Fibroblast of peridontal ligament (primary cell): Measurements from ENCODE around the gene MPIG6B.

Experiments
- DNase-seq: peaks from one replicate; pipeline ENCODE4 v3.0.0-alpha.2; 2010; ENCODE audit errors: extremely low read depth

MPIG6B gene, protein sequence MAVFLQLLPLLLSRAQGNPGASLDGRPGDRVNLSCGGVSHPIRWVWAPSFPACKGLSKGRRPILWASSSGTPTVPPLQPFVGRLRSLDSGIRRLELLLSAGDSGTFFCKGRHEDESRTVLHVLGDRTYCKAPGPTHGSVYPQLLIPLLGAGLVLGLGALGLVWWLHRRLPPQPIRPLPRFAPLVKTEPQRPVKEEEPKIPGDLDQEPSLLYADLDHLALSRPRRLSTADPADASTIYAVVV

GRCh38 chr6:31723245-31723979 lies at the start of gene MPIG6B:
TSS of gene MPIG6B (plus strand) at chr6:31723373. CDS start at chr6:31723384, 11 bp downstream.
- no peak for DNase-seq

DNA sequence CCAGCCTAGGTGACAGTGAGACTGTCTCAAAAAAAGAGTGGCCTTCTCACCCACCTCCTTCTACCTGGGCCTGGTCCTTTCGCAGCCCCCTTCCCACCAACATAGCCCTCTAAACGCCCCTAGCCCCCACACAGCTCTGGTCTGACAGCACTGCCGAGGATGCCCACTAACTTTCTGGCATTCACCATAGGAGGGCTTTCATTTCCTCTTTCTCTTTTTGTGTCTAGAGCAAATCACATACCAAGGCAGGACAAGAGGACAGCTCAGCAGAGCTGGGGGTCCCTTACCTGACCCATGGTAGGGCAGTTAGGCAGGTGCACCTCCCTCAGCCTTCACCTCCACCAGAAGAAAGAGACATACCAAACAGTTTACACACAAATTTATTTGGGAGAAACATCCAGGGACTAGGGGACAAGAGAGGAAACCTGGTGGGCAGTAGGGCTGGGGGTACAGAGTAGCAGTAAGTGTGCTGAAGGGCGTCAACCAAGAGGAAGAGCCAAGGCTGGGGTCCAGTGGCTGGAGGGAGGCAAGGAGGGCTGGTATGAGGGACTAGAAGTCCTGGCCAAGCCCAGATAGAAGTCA lies 46.8 kb upstream of the MPIG6B start:
- no peak for DNase-seq

DNA sequence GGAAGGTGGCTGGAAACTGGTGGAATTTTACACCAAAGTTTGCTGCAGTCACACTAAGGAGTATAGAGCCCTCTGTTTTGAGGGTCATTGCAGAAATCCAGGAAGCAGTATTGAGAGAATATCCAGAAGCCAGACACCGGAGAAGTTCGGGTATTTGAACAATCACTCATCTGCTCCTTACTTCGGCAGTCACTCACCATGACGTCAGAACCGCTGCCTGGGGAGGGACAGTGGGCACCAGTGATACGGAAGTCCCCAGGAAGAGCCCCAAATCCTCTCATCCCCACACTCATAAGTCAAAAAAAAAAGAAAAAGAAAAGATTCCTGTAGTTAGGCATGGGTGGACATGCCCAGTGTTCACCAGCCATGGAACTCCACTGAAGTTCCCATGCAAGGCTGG lies 46.3 kb upstream of the MPIG6B start:
- DNase-seq = no peak

GRCh38 chr6:31677955-31678354 lies 45.2 kb upstream of the MPIG6B start:
- no peak for DNase-seq

DNA sequence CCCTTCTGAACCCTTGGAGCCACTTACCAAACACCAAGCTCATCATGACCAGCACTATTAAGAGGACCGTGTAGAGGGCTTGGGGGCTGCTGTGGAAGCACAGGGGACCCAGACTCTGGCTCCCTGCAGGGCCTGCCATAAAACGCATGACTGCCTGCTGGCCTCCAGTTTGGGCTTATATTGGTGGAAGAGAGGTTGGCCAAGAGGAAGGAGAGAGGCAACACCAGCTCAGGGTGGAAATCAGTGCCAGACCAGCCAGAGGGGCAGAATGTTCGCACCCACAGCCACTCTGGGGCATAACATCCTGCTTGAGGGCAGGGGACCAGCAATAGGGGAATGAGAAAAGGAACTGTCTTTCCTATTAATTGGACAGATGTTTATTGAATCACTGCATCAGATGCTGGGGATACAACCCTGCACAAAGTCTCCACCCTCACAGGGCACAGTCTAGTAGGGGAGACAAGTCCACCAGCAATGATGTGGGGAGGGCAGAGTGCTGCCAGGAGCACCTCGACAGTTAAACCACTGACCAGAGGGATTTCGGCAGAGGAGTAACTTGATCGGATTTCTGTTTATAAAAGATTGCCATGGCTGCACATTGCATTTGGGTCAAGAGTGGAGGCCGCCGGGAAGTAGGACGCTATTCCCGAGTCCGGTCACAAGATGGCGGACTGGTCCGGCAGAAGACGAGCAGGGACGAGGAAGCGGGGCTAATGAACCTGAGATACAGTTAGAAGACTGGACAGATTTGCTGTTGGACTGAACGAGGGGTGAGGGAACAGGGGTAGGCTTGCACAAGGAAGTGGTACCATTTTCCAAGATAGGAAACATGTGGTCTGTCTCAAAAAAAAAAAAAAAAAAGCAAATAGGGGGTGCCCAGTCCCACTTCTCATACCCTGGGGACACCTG lies 42.7 kb upstream of the MPIG6B start, which contains the start of gene LY6G5C:
Gene LY6G5C (minus strand): TSS at position 842 of the 909 bp plus-strand sequence. CDS start 694 bp downstream, at position 148.
- DNase-seq = peak; percentile 96

GRCh38 chr6:31681135-31681671 lies 42.0 kb upstream of the MPIG6B start:
- no peak for DNase-seq

DNA sequence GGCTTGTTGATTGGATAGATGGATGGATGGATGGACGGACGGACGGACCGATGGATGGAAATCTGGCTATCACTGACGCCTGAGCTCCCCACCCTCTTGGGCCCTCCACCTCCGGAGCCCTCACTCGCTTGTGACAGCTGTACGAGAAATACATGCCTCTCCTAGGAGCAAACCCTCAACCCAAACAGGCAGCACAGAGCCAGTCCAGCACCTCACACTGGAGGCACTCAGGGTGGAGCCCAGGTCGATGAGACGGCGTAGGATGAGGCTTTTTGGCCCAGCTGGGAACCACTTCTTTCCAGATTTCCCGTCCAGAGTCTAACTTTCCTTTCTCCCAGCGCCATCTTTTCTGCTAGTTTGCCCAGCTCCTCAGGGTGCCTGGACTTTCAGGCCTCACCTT lies 39.6 kb upstream of the MPIG6B start:
- DNase-seq = no peak

DNA sequence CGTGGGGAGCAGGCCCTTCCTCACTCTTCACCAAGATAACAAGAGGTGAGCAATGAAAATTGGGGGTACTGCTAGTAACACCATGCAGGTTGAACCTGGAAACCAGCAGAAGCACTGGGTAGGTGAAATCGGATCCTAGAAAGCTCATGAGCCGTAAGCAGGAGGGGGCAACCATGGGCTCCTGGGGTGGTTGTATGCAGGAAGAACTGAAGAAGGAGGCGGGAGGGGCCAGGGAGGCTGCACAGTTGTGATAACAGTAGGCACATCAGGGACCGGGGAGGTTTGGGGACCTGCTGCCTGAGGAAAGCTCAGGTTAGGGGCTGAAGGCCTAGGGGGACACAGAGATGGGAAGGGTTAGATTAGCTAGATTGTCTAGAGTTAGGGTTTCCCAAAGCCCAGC lies 36.7 kb upstream of the MPIG6B start:
- DNase-seq = no peak

DNA sequence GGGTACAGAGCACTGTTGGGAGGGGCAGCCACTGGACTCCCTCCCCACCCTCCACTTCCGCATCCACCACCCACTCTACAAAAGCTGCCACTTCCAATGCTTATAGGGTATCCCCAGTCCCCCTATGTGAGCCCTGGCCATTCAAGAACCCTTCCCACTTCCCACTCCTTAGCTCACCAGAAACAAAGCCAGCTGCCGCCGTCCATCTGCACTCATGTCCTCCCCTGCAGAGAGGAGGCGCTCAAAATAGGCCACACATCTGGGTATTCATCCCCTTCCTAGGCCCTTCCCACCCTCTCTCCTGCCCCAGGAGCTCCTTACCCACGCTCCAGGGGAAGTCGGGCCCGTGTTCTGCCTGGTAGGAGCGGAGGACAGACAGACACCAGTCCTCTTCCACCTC lies 35.9 kb upstream of the MPIG6B start:
- no peak for DNase-seq

DNA sequence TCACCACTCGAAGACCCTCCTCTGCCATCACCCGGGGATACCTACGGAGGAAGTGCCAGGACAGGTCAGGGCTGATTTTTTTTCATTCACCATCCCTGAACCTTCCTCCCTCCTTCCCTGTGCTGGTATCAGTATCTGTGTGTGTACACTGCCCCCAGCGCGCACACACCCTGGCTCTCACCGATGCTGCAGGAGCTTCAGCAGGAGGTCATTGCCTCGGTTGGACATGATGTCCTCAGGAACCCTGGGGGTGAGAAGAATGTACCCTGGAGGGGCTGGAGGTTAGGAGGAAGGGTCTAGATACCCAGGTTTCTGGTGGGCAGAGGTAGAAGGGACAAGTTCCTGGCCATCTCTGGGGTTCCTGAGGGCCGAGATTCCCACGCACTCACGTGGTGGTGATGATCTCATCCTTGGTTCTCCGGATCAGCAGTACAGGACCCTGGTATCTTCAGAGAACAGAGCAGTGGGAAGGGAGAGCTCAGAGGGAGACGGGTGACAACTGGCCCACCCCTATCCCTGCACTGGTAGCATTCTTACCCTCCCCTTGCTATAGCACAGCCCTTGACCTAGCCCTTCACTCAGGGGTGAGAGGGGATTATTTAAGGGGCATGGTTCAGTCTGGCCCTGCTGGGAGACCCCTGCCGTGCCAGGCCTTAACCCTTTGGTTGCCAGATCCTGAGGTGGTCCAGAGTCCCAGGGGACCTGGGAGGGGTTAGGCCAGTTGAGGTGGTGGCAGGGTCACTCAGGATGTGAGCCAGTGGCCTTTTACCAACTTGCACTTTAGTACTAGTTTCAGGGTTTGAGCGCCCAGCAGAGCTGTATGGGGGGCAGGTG lies 35.1 kb upstream of the MPIG6B start:
- DNase-seq = no peak

GRCh38 chr6:31689249-31690110 lies 33.7 kb upstream of the MPIG6B start:
- DNase-seq = no peak

DNA sequence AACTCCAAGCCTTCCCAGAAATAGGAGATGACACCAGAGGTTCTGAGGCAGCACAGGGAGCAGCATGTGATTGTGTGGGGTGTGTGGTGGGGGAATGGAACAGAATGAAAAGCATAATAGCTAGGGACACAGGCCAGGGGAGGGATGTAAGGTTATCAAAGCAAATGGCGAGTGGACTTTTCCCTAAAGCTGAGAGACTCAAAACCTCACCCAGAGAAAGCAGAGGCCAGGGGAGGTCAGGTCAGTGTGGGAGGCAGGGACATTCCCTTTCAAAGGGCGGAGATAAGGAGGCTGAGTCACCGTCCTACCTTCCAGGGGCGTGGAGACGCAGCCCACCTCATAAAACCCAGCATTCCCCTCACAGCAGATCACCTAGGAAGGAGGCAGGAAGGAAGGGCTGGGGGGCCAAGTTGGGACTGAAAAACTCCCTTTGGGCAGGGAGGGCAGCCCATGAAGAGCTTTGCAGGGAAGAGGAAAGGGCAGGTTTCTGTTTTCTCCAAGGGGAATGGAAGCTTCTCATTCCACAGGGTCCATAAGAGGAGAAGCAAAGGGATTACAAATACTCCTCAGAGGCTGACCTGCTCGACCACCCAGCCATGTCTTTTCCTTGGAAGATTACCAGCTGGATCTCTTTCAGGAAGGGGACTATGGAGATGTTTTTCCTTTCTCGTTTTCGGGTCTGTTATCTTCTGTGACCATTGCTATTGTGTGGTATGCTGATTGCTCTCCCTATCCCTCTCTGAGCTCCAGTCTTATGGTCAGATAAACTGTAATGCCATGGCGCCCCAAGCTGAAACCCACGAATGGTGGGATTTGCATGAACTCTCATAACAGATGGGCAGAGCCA lies 32.7 kb upstream of the MPIG6B start:
- DNase-seq = no peak

DNA sequence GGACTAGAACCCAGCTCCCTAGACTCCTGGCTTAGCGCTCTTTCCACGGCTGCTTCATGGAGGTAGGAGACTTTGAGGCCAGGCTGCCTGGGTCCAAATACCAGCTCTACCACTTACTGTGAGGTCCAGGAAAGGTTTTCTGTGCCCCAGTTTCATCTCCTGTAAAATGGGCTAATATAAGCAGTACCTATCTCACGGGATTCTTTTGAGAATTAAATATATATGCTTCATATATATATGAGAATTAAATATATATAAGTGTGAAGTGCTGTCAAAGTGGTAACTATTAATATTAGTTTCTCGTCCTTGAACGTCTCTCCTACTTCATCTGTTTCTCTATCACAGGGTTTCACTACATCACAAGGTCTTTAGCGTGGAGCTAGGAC lies 32.1 kb upstream of the MPIG6B start:
- no peak for DNase-seq

GRCh38 chr6:31691564-31692108 lies 31.5 kb upstream of the MPIG6B start:
- no peak for DNase-seq

DNA sequence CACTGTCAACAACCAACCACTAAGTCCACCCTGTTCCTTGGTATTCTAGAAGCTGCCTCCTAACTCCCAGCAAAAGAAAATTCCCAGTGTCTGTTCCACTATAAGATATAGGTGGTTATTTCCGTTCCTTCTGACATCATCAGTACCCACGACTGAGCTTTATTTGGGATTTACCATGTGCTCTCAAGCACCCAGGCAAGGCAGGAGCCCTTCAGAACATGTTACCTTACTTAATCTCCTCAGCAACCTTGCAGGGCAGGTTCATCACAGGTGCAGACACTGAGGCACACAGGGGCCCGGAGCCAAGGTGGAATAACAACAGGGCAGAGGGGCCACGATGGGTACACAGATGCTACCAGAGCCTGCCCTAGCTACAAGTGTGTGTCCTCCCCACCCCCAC lies 30.8 kb upstream of the MPIG6B start:
- no peak for DNase-seq

DNA sequence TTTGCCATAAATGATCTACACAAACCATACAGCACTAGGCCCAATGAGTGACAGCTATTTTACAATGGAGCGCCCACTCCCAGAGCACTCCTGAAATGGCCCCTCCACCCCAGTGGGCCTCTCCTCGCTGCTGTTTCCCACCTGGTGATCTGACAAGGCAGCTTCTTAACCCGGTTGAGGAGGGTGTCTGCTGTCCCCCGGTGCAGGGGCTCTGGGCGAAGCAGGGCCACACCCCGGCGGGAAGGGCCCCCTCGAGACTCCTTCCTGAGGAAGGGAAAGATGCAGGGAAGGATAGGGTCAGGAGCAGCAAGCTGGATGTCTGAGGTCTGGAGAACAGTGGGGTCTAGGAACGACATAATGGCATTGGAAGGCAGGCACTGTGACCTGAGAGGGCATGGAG lies 30.3 kb upstream of the MPIG6B start:
- no peak for DNase-seq

- DNase-seq = no peak
Observed at GRCh38 chr6:31693535-31693934, 29.6 kb upstream of the MPIG6B start.

DNA sequence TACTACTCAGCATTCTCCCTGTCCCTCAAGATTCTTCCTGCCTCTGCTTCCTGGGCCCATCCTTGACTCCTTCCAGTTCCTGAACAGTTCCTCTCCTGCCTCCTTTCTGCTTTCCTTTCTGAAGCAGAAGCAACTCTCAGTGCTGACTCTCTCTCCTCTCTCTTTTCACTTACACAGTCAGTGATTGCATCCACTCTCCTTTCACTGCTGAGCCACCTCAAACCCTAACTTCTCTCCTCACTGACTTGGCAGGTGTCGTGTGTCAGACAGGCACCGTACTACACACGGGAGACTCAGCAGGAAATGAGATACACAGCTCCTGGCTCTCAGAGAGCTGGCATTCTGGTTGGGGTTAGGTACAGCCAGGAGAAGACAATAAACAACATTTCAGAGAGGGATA lies 25.6 kb upstream of the MPIG6B start:
- no peak for DNase-seq
